NB4 (cell line): Measurements from ENCODE around the gene ZNF500.

ENCODE experiments used
- CTCF ChIP-seq: IDR thresholded peaks from one replicate; pipeline ENCODE4 v1.5.1; 2012; ENCODE audit warnings: low read depth, low read length
- MAX ChIP-seq: IDR thresholded peaks from 2 replicates; pipeline ENCODE4 v1.6.1; 2011; ENCODE audit warnings: low read depth, low read length
- POLR2A ChIP-seq: IDR thresholded peaks from 2 replicates; pipeline ENCODE4 v1.6.1; 2011; ENCODE audit warnings: mild to moderate bottlenecking; ENCODE audit not compliant: insufficient read length; ENCODE audit errors: extremely low read depth

GRCh38 chr16:4750896-4751295 lies 16.1 kb downstream of the ZNF500 start:
- no peak for TF ChIP-seq CTCF
- no peak for TF ChIP-seq POLR2A
- TF ChIP-seq MAX: no peak
